Epithelial cell of proximal tubule (primary cell): ENCODE results near the gene EMP1. TPM values are rescaled to one million over a fixed set of nuclear protein-coding genes. Genes with fewer than 3 reads are reported as not detected.

Experiments
- DNase-seq: peaks from one replicate; pipeline ENCODE4 v3.0.0-alpha.2; 2011; ENCODE audit warnings: low read depth
- H3K4me3 ChIP-seq: 2 replicates; pipeline ENCODE4 v1.5.1; 2011; ENCODE audit warnings: low read depth, mild to moderate bottlenecking, low read length
- CTCF ChIP-seq: conservative IDR thresholded peaks from 2 replicates; pipeline ENCODE4 v1.5.1; 2012; ENCODE audit warnings: low read depth, mild to moderate bottlenecking, low read length
- total RNA-seq: library from RNA; depleted of rRNA; stranded (reverse); fragments of >200 nt; gene quantifications from 2 replicates; pipeline ENCODE4 v1.2.3, GENCODE V29; 2015

The EMP1 gene
- total RNA-seq, 1 donor from 2014 or later = 166 TPM

DNA sequence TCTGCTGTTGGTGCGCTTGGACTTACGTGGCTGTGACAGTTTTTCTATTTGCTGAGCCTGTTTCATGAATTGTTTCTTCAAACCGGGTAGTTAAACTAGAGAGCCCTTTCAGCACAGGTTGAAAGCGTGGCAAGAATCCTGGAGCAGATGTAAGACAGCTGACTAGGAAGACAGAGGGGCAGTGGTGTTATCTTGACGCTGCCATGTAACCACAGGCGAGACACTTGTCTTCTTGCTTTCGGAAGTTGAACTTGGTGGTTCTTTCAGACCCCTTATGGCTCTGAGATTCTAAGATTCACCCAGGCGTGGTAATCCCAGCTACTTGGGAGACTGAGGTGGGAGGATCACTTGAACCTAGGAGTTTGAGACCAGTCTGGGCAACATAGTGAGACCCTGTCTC, 4.3 kb downstream of the EMP1 start:
- no peak for TF ChIP-seq CTCF
- H3K4me3 ChIP-seq = no peak overlapping the region
- DNase-seq = no peak

- peak; percentile 24 for TF ChIP-seq CTCF
- no peak overlapping the region for H3K4me3 ChIP-seq
- no peak for DNase-seq
These were observed 6.8 kb downstream of the EMP1 start for GRCh38 chr12:13203034-13203922.

GRCh38 chr12:13204428-13204827, 7.9 kb downstream of the EMP1 start:
- TF ChIP-seq CTCF = no peak
- DNase-seq = no peak
- H3K4me3 ChIP-seq = no peak overlapping the region

- no peak for TF ChIP-seq CTCF
- H3K4me3 ChIP-seq = no peak overlapping the region
- peak; percentile 52 for DNase-seq
These were observed 9.5 kb downstream of the EMP1 start for GRCh38 chr12:13205809-13206559.

GRCh38 chr12:13206560-13206897, 10.0 kb downstream of the EMP1 start:
- no peak overlapping the region for H3K4me3 ChIP-seq
- no peak for TF ChIP-seq CTCF

DNA sequence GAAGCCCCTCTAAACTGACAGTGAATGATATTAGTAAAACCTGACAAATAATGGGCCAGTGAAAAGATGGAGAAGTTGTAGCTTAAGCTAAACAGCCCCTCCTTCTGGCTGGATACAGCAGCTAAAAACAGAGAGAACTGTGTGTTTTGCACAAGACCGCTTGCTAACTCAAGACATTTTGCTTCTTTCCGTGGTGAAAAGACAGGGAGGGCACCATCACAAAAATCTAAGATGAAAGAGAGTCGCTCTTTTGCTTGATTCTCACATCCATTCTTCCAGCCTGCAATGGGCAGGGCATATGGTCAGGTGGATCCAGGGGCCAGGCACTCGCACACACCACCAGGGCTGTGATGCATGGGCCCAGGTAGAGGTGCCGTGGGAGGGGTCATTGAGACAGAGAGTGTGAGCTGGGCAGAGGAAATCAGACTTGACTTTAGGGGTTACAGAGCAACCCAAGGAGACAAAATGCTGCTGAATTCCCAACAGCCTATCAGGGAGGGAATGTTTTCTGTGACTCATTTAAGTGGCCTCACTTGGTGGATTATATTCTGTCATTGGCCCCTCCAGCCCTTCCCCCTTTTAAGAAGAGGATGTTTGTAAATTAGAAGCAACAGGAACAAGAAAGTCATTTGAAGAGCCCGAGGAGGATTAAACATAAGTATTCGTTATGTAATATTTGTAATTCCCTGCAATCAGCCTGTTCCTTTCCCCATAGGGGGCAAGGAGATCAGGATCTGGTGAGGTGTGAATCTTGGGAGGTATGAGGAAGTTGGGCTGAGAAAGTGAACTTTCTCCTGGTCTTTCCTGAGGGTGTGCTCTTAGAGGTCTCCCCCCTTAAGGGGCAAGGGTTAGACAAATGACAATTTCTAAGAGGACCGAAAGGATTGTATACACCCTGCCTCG, 12.3 kb downstream of the EMP1 start:
- no peak for DNase-seq
- no peak overlapping the region for H3K4me3 ChIP-seq
- peak; percentile 72 for TF ChIP-seq CTCF

More at GRCh38 chr12:13206560-13206897, 10.0 kb downstream of the EMP1 start:
- no peak for DNase-seq
